NCI-H146 treated with DMSO at 0.1 percent for 48 hours (cell line): Measurements from ENCODE around the gene FOLR2.

Experiments
- DNase-seq: peaks from one replicate; lab custom pipeline; 2025; ENCODE audit not compliant: unreplicated experiment; lab: John Stamatoyannopoulos, UW

The FOLR2 gene

GRCh38 chr11:72229336-72229924, 12.8 kb downstream of the FOLR2 start:
- no peak for DNase-seq

- no peak for DNase-seq
Observed at GRCh38 chr11:72229925-72230763, 13.6 kb downstream of the FOLR2 start.

GRCh38 chr11:72230764-72231365, 14.3 kb downstream of the FOLR2 start:
- no peak for DNase-seq

GRCh38 chr11:72231396-72232259, 15.0 kb downstream of the FOLR2 start:
- no peak for DNase-seq

GRCh38 chr11:72232260-72233055, 15.9 kb downstream of the FOLR2 start:
- no peak for DNase-seq

GRCh38 chr11:72233056-72233772, 16.6 kb downstream of the FOLR2 start:
- no peak for DNase-seq

GRCh38 chr11:72233773-72234513, 17.3 kb downstream of the FOLR2 start:
- DNase-seq: no peak

- no peak for DNase-seq
Observed at GRCh38 chr11:72234514-72234830, 17.9 kb downstream of the FOLR2 start.

GRCh38 chr11:72234920-72235319, 18.3 kb downstream of the FOLR2 start:
- no peak for DNase-seq

GRCh38 chr11:72235351-72236057, 18.9 kb downstream of the FOLR2 start:
- DNase-seq: no peak

- DNase-seq: no peak
Observed at GRCh38 chr11:72236083-72236697, 19.6 kb downstream of the FOLR2 start.

GRCh38 chr11:72236774-72237111, 20.1 kb downstream of the FOLR2 start:
- DNase-seq: no peak

GRCh38 chr11:72237112-72237931, 20.7 kb downstream of the FOLR2 start:
- no peak for DNase-seq

- DNase-seq: no peak
Observed at GRCh38 chr11:72238040-72238450, 21.5 kb downstream of the FOLR2 start.

GRCh38 chr11:72238492-72239312, 22.1 kb downstream of the FOLR2 start:
- no peak for DNase-seq

- DNase-seq: no peak
Observed at GRCh38 chr11:72239313-72239848, 22.8 kb downstream of the FOLR2 start.
